Raji (cell line): ENCODE data around the gene GABRA4.

Experiments
- POLR2A ChIP-seq: IDR thresholded peaks from 2 replicates; pipeline ENCODE4 v1.6.1; 2011; ENCODE audit warnings: low read depth, low read length, control low read depth; ENCODE audit not compliant: insufficient read depth

Gene GABRA4

GRCh38 chr4:46999566-46999965 is 6.2 kb upstream of the GABRA4 start:
- no peak for TF ChIP-seq POLR2A

DNA sequence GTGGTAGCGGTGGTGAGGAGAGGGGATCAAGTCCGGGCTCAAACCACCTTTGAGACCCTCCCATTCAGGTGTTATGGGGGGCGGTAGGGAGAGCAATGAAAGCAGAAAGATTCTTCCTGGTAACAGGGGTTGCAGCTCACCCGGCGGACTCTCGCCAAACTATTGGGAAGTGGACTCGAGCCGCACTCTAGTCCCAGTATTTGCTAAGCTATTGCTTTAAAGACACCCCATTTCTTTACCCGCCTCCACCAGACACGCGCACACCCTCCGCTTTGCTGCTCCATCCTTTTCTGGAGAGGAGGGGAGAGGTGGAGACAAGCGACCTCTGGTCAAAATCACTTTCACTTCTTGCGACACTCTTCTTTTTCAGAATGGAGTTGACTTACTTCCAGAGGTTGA is 625 bp upstream of the GABRA4 start:
- no peak for TF ChIP-seq POLR2A

DNA sequence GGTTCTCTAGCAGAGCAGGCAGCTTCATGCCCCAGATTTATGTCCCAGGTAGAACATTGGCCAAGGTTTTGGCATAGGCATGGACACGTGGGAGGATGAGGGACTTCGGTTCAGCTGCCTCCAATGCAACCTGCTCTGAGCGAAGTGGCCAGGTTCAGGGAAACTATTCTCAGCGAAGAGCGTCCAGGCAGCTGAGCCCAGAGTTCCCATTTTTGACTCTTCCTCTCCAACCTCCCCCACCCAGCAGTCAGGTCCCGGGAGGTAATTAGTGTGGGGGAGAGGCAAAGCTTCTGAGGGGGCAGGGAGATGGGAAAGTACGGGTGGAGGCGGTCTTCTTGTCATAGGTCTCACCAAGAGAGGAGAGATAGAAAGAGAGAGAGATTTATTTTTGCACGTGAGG is 1.0 kb downstream of the GABRA4 start:
- no peak for TF ChIP-seq POLR2A

GRCh38 chr4:46986922-46987638 is 6.3 kb downstream of the GABRA4 start:
- no peak for TF ChIP-seq POLR2A

DNA sequence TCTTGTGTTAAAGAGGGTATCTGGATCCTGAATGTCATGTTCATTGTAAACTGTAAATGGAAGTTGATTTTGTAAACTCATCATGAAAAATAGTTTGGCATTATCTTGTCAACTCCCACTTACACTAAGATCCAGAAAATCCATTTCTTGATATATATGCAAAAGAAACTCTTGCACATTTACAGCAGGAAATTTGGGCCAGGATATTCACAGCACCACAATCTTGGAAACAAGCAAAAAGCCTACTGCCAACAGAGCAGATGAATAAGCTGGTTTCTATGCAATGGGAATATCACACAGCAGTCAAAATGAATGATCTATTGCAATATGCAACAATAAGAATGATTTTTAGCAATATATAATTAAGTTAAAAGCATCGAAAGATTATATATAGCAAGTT is 8.6 kb downstream of the GABRA4 start:
- TF ChIP-seq POLR2A = no peak

- no peak for TF ChIP-seq POLR2A
Measured at GRCh38 chr4:46980851-46981250, 12.5 kb downstream of the GABRA4 start.

- TF ChIP-seq POLR2A = no peak
Measured at GRCh38 chr4:46979726-46980125, 13.7 kb downstream of the GABRA4 start.

DNA sequence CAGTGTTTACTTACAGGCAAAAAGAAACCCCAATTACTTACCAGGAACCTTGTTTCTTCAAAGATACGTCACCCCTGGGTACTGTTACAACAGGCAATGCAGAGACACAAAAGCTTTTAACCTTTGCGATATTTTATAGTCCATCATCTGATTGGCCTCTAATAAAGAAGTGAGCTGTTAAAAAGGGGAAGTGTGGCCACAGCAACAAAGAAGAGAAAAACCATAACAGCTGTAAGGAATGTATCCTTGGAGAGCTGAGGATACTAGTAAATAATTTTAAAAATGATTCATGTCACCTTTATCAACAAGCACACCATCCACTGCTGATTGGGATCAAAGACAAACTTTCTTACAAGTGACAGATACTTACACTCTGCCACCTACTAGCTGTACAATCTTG is 14.1 kb downstream of the GABRA4 start:
- no peak for TF ChIP-seq POLR2A

DNA sequence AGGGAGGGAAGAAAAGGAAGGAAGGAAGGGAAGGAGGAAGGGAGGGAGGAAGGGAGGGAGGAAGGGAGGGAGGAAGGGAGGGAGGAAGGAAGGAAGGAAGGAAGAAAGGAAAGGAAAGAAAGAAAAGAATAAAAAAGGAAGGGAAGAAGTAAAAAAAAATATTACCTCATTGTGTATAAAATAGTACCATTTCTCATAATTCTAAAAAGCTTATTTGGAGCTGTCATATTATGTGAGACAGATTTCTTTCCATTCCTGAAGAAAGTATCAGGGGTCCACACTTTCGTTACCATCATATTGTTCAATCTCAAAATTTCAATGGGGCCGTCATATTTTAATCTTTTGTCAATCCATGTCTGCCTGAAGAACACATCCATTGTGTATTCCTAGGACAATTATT is 16.1 kb downstream of the GABRA4 start:
- TF ChIP-seq POLR2A = no peak

GRCh38 chr4:46975812-46976553 is 17.4 kb downstream of the GABRA4 start:
- no peak for TF ChIP-seq POLR2A

DNA sequence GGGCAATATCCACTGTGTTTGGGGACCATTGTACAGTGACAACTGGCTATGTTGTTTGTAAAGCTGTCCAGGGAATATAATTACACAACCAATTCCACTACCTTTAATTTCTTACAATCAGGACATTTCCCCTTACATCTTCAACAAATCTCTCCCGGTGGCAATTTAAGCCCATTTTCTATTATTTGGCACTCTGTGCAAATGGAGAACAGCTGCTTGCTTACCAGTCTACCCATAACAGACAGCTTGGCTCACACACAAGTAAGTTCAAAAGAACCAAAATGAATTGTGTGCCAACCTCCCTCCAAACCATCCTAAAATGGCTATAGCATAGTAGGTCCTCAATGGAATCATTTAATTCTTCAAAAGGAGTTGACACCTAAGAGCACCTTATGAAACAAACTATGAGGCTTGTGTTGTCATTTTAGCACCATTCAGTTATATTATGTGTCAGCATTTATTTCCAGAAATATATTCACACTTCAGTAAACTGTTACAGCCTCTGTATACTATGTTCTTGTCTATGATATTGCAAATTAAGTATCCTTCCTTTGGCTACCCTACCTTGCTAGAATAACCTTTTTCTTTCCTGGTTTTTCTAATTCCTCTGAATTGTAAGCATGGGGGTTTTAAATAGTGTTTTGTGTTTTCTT is 18.4 kb downstream of the GABRA4 start:
- TF ChIP-seq POLR2A = no peak

GRCh38 chr4:46968847-46969246 is 24.5 kb downstream of the GABRA4 start:
- TF ChIP-seq POLR2A = no peak

- TF ChIP-seq POLR2A = no peak
Measured at GRCh38 chr4:46967631-46968030, 25.8 kb downstream of the GABRA4 start.

DNA sequence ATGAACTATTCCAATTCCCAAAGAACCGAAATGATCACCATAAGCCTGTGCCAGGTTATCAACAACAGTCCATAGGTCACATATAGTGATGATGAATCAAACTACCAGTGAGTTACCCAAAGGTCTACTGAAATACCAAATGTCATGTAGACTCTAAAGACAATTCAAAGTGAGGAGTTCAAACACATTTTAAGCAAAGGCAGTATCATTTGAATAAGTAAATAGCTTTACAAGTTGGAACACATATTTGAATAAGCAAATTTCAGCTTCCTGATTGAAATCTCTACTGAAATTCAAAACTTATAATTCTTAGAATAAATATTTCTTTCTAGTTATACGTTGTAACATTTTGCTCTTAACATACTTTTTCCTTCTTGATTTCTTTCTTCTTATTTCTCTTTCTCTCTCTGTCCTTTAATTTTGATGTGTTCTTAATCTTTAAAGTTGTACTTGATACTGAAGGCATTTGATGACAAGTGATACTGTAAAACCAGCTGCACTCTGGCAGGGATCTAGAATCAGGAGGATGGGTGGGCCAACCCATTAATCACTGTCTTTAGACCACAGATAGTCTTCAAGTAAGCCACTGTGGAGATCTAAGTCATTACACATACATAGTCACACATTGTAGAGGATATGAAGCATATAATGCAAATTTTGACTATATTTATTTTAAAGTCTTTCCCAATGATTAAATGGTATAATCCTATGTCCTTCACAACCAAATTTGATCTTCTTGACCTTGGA is 34.5 kb downstream of the GABRA4 start:
- TF ChIP-seq POLR2A = no peak

- TF ChIP-seq POLR2A = no peak
Measured at GRCh38 chr4:46956451-46956850, 36.9 kb downstream of the GABRA4 start.
